Measurements from ENCODE around the gene LYPD5.
A peak's percentile ranks its signal among the peaks of the same experiment; 100 is the strongest.

Gene LYPD5

DNA sequence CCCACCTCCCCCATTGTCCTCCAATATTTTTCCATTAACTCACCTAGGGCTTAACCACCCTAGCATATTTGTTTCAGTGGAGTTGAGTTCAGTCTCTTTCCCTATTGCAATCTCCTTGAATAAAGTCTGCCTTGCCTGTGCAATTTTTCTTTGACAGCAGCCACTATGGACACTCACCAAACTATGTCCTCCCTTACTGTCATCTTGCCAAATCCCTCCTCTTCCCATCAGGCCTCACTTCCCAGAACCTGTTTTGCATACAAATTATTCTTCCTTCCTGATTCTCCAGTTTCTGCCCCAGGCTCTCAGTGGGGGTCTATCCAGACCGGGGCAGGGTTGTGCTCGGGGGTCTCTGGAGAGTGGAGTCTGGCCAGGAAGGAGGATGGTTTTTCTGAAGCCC lies 2.2 kb upstream of the LYPD5 start:
- DNase-seq = no peak

DNA sequence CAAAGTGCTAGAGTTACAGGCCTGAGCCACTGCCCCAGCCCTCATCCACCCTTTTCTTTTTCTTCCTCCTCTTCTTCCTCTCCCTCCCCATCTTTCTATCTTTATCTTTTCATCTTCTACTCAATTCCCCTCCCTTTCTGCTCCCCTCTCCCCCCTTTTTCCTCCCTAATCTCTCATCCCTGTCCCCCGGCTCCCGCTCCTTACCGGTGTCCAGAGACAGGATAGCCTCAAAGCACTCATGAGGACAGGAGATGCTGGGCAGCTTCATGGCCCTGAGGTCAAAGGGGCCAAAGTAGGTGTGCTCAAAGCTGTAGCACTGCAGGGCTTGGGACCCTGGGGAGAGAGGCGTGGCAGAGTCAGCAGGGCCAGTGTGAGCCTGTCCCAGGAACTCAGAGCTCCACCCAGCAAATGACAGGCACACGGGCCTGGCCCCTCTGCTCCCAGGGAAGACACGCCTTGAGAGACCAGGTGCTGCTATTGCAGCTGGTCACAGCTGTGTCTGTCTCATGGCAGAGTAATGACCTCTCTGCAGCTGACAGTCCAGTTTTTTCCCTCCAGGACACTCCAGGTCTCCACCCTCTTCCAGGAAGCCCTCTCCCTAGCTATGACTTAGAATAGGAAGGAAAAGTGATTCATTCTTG lies 2.6 kb downstream of the LYPD5 start:
- DNase-seq = no peak

DNA sequence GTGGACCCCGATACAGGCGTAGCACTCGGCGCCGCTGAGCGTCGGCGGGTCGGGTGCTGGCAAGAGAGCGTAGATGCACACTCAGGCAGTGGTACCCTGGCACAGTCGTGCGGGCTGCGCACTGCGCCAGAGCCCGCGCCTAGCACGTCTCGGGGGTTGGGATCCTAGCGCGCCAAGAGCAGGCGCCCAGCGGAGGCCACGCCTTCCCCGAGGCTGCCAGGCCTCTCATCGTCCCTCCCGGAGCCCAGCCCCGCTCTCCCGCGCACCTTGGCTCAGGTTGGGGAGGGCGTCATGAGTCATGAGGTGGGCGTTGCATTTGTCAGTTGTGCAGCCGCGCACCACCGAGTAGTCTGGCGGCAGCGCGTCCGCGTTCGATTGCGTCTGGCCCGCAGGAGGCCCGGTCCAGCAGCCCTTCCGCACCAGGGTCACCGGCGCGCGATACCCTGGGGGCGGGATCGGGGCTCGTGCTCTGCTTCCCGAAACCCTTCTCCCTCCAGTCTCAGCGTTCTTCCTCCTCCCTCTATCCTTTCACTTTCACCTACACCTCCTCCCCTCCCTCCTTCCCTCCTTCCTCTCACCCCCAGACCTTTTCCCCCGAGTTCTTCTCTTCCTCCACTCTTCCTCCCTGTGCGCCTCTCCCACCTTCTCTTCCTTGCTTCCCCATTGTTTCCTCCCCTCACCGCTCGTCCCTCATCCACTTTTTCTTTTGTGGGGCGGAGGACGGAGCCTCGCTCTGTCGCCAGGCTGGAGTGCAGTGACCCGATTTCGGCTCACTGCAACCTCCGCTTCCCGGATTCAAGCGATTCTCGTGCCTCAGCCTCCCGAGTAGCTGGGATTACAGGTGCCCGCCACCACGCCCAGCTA lies 3.5 kb downstream of the LYPD5 start:
- DNase-seq = no peak

DNA sequence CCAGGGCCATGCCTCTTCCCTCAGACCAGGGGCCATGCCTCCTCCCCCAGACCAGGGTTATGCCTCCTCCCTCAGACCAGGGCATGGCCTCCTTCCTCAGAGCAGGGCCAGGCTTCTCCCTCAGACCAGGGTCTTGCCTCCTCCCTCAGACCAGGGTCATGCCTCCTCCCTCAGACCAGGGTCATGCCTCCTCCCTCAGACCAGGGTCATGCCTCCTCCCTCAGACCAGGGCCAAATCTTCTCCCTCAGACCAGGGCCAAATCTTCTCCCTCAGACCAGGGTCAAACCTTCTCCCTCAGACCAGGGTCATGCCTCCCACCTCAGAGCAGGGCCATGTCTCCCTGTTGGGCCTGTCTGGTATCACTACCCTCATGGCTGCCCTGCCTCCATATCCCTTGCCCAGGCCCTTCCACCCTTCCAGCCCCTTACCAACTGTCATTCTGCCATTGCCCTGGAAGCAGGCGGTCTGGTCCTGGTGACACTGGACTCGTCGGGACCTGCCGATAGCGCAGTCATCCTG lies 4.2 kb downstream of the LYPD5 start:
- DNase-seq = no peak

DNA sequence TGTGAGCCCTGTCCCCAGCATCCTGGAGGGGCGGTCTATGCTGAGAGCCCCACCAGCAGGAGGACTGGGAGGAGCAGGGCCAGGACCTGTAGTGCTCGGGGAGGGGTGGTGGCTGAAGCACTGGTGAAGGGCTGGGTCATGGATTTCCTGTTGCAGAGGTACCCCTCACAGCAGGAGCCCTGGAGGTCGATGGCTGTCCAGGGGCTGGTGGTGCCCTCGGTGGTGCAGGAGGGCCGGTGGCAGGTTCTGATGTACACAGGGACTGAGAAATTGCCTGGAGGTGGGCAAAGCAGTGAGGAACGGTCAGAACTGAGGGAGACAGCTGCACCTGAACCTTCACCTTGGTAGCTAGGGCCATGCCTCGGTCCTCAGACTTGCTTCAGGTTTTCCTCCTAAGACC lies 4.7 kb downstream of the LYPD5 start:
- no peak for DNase-seq

DNA sequence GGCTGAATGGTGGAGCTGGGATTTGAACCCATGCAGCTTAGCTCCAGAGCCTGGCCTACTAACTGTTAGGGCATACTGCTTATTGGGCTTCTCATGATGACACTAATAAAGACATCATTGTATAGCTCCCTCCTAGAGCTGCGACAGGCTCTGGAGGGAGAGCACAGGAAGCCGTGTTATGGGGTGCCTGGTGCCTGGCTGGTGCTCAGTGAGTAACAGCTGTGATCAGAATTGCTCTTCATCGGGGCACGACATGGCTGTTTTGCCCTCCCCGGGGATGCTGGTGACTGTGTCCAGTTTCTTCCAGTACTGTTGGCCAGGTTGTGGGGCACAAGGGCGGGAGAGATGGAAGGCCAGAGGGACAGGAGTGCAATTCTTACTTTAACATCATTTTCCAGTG lies 5.1 kb downstream of the LYPD5 start:
- no peak for DNase-seq

DNA sequence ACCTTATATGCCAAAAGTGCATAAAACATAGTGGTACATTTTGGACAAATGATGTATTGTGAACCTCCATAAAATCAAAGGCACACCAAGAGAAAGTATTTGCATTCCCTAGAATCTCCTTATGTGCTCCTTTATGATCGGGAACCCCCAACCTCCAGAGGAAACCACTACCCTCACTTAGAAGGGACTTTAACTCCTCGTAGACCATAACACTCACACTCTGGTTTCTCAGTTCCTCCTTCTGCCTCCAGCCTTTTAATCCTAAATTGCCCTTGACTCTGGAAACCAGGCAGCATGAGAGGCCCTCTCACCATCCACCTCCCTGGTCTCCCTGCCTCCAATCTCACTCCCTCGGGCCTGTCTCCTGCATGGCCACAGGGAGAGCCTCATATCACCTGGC lies 11.7 kb downstream of the LYPD5 start:
- no peak for DNase-seq

DNA sequence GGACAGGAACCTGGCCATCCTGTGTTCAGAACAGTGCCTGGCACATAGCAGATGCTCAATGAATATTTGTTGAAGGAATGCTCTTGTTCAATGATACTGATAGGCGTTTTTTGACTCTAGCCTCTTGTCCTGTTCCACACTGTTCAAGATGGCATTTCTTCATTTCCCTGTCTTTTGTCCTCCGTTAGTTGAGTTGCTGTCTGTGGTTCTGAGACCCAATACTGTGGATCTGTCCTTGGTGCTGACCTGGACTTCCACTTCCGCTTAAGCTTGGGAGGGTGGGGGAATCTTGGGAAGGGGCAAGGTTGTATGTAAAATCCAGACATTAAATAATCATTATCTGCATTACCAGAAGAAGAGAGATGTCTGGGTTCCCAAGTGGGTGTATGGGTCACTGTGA lies 13.2 kb downstream of the LYPD5 start:
- DNase-seq = no peak

DNA sequence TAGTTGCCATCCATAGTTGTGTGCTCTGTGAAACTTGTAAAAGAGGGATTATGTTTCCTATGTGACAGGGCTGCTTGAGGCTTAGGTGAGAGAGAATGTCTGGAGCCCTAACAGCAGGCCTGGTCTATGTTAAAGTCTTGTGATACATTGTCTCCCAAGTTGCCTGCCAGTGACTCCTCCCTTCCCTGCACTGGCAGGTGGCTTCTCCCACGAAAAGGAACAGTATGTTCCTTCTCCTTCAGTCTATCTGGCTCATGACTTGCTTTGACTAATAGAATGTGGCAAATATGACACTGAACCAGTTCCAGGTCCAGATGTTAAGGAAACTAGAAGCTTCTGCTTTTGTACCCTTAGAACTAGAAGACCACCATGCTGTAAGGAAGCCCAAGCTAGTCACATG lies 15.6 kb downstream of the LYPD5 start:
- DNase-seq = no peak

DNA sequence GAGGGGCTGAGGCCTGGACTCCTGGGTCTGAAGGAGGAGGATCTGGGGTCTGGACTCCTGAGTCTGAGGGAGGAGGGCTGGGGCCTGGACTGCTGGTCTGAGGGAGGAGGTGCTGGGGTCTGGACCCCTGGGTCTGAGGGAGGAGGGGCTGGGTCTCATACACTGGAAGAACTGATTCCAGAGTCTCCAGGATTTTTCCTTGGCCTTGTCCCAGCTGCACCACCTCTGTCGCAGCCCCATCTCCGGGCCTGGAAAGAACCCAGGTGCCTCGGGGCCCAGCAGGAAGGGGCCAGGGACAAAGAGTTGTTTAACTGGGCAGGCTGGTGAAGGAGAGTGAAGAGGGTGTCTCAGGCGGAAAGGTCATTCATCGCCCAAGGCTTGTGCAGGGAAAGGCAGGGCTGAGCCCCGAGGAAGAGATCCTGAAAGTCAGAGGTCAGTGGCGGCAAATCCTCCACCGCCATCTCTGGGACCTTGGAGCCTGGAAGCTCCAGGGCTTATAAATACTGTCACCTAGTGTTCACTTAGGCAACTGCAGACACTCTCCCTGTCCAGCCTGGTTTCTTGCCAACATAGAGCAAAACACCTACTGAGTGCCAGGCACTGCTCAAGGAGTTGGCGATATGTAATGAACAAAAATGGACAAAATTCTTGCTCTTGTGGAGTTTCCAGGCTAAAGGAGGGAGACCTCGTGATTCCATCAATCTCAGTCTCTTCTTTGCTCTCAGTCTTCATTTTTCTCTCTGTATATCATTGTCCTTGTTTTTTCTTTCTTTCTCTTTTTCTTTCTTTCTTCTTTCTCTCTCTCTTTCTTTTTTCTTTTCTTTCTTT lies 17.1 kb downstream of the LYPD5 start:
- peak; percentile 57 for DNase-seq

DNA sequence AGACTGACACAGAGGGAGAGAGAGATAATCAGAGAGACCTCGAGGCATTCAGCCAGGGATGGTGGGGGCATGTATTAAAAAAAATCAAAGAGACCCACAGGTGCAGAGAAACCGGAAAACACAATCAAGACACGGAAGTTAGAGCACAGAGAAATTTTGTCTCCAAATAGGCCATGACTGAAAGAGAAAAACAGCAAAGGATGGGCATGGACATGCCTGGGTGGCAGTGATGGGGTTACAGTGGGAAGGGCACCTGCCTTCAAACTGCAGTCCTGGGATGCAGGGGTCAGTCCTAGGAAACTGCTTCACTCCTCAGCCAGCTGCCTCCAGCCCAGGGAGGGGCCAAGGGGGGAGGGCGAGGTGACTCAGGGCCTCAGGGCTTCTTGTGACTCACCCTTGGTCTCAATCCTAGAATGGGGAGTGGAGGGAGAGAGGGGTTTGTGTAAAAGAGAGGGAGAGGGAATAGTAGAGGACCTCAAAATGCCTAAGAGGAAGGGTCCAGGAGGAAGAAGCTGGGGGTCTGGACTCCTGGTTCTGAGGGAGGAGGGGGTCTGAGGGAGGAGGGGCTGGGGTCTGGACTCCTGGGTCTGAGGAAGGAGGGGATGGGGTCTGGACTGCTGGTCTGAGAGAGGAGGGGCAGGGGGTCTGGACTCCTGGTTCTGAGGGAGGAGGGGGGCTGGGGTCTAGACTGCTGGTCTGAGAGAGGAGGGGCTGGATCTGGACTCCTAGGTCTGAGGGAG lies 17.8 kb downstream of the LYPD5 start:
- no peak for DNase-seq

DNA sequence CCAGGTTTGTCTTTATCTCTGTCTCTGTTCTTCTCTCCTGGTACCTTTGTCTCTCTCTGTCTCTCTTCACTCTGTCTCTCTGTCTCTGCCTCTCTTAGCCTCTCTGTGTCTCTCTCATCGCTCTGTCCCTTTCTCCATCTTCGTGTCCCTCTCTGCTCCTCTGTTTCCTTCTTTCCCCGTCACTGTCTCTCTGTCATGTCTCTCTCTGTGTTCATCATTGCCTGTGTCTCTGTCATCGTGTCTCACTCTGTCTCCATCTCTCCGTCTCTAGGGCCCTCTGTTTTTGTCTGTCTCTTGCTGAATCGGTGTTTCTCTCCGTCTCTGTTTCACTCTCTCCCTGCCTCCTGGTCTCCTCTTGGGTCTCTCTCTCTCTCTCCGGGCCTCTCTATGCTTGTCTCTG lies 18.6 kb downstream of the LYPD5 start:
- no peak for DNase-seq

DNA sequence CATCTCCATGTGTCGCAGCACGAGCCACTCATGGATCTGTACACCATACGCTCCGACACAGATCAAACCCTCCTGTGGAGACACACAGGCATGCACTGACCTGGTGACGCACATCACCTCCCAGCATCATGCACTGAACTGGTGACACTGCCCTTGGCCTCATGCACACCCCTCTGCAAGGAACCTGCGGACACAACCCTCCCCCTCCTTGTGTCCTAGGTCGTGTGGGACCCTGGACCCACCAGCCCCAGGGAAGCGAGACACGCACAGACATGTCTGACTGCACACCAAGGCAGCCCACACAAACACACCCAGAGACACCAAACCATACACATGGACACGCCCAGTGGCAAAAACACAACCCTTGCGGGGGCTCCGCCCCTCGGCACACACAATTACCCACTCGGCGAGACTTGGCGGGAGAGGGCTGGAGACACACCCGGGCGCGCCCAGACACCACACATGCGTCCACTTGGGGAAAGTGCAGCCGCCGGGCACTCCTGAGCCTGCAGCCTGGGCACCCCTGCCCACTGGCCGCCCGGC lies 19.5 kb downstream of the LYPD5 start:
- no peak for DNase-seq

DNA sequence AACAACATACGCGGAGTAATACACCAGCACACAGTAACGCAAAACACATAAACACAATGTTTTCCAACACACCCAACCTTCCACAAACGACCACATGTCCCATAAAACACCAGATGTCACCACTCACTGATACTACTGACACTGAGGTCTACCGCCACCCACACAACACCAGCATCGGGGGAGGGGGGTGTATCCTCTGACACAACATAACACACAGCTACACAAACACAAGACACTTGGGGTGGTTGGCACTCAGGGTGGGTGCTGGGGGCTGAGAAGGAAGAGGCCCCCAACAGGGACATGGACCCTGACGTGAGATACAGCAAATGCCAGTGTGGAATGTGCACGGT lies 20.0 kb downstream of the LYPD5 start:
- no peak for DNase-seq

DNA sequence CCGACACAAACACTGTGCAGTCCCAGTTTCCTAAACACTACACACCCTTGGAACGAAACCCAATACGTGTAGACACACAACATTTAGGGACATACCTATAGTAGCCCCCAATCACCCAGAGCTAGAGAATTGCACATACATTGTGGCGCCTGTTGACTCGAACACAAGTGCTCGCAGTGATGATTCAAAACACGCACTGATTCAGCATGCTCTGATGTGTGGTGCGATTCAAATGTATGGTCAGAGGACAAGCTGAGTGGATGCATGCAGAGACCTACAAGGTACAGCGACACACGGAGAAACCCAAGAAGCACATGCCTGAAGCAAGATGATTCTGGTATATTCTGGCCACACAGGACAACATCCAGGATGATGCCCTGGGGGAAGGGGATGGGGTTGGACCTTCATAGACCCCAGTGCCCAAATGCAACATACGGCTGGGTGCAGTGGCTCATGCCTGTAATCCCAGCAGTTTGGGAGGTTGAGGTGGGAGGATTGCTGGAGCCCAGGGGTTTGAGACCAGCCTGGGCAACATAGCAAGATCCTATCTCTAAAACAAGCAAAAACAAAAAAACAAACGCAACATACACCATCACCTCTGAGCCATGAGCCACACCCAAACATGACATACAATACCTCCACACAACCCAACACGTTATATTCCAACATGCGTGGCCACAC lies 20.5 kb downstream of the LYPD5 start:
- DNase-seq = no peak

DNA sequence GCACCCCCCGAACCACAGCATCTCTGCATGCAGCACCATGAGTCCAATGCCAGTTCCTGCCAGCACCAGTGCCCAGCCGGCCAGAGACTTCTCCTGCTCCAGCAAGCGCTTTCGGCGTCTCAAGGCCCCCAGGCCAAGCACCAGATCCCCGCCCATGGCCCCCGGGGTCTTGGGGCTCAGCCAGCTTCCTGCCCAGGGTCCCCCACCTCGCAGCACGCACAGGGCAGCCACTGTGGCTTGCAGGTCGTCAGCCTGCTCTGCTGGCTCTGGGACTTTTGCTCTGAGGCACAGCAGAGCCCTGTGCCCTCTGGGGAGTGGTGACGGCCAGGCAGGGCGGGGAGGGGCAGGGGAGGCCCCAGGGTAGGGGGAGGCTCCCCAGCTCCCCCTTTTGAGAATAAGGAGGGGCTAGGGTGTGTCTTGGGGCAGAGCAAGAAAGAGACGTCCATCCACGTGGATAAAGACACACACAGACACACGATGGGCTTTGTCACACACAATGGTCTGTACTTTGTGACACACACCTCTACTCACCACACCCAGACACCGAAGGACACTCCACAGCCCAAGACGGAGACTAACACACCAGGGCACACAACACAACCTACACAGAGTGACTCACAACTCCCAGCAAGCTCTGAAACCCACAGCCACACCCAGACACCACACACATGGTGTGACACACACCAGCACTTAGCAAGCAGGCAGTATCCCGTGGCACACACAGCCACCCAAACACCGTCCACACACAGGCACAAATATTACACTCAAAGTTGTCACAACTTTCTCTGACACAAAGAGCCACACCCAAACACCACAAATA lies 21.3 kb downstream of the LYPD5 start, which contains the start of gene KCNN4:
TSS of gene KCNN4 (minus strand) at position 268 of the 820 bp plus-strand sequence. CDS start at position 156, 112 bp downstream.
- no peak for DNase-seq

DNA sequence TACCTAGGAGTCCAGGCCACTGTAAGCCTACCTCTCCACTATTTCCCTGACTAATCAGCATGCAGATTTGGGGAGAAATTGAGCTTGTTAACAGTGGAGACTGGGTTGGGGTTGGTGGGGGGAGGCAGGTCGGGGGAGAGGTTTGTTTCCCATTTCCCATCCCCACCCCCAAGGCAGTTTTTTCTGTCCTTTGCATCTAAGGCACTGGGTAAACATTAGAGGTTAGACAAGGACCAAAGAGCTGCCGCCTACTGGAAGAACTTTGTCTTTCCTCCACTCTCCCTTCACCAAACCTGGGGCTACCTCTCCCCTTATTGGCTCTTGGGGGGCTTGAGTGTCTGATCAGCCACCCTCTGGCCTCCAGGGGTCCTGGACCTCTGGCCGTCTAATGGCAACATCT lies 22.4 kb downstream of the LYPD5 start:
- no peak for DNase-seq

DNA sequence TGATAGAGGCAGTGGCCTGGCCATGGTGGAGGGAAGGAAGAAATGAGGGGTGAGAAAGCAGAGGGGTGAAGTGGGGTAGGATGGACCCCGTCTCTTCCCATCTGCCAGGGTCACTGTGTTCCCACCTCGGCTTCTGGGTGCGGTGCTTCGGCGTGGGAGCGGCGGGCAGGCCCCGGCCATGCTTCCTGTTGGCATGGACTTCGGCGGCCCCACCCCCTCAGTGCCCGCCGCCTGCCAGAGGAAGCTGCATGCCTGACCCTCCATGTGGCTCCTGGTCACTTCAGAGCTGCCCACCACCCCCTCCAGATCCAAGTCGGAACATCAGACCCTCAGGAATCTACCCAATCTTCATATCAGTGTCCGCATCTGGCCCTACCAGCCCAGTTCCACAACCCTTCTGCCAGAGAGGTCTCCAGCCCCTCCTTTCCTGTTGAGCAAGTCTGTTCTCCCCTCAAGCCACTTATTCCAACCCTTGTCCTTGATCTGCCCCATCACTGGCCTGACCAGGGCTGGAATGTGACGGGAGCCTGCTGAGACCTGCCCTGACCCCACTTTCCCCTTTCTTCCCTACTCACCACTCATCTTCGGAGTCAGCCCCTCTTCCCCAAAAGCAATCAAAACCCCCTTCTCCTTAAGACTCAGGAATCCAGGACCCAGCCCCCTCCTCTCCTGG lies 23.0 kb downstream of the LYPD5 start:
- no peak for DNase-seq

DNA sequence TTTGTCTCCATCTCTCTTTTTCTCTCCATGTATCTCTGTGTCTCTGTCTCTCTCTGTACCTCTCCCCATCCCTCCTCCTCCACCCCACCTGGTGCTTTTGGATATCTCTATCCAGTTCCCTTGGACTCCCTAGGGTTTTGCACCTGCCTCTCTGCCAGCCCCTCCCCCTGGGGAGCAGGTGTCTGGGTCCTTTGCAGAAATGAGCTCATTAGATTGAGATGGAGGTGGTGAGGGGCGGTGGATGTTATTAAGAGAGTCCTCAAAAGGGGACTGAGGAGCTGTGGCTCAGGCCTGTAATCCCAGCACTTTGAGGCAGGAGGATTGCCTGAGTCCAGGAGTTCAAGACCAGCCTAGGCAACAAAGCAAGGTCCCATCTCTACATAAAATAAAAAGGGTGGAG lies 23.6 kb downstream of the LYPD5 start:
- no peak for DNase-seq

DNA sequence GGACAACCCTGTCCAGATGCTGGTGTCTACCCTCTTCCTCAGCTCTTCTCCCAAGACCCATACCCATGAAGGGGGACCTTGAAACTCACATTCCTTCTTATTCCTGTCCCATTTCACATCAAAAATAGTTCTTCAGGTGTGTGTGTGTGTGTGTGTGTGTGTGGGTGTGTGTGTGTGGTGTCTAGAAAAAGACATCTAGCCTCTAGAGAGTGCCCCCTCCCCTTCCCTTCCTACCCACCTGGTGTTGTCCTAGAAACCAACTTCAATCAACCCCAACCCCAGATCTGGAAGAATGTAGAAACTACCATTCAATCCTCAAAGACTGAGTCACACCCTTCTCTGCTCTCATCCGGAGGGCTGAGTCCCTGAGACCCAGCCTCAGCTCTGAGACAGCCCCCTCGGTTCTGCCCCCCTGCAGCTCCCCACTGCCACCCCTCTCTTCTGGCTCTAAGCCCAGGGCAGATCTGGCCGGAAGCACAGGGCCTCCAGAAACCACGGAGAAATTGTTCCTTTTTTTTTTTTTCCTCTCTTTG lies 25.0 kb downstream of the LYPD5 start:
- DNase-seq = no peak

Measured in femur (tissue), 1 donor.